ENCODE data around the gene FAM241A. TPM values are rescaled to one million over a fixed set of nuclear protein-coding genes. Genes with fewer than 3 reads are reported as not detected.

Gene FAM241A
- total RNA-seq, 1 donor from 2014 or later = 1.5 TPM

- TF ChIP-seq CTCF (IDR thresholded peaks at IDR 0.05) = no peak
- H3K27ac Mint-ChIP-seq = no peak overlapping the region
- POLR2A ChIA-PET = no interaction called here
- H3K9me3 Mint-ChIP-seq = no peaks in the 10 kb centered on the region
- intact Hi-C loops (cut with micrococcal nuclease) = no loop called here
- no peaks in the 10 kb centered on the region for H3K36me3 Mint-ChIP-seq (ENCODE audit: low read depth)
- H3K27me3 Mint-ChIP-seq = peaks cover under 1% of the 10 kb centered on the region
- CTCF ChIA-PET = no interaction called here
- no peak for ATAC-seq (ENCODE audit: low read depth)
- H3K4me3 Mint-ChIP-seq = no peak overlapping the region
- peaks cover 3% of the 10 kb centered on the region for H3K4me1 Mint-ChIP-seq
- no peak for DNase-seq
Measured at GRCh38 chr4:112130906-112131305, 14.3 kb upstream of the FAM241A start.

GRCh38 chr4:112136551-112136950 is 8.7 kb upstream of the FAM241A start:
- H3K4me3 Mint-ChIP-seq = no peak overlapping the region
- peaks cover 2% of the 10 kb centered on the region for H3K27me3 Mint-ChIP-seq
- ChIA-PET CTCF (no interaction called here), POLR2A (no interaction called here)
- no peaks in the 10 kb centered on the region for H3K36me3 Mint-ChIP-seq (ENCODE audit: low read depth)
- DNase-seq (no peak), ATAC-seq (ENCODE audit: low read depth) (no peak)
- TF ChIP-seq CTCF (IDR thresholded peaks at IDR 0.05) = no peak
- H3K4me1 Mint-ChIP-seq = no peaks in the 10 kb centered on the region
- no peak overlapping the region for H3K27ac Mint-ChIP-seq
- intact Hi-C loops (cut with micrococcal nuclease) = no loop called here
- no peaks in the 10 kb centered on the region for H3K9me3 Mint-ChIP-seq

GRCh38 chr4:112138538-112138937 is 6.7 kb upstream of the FAM241A start:
- Mint-ChIP-seq H3K27me3 (peaks cover 2% of the 10 kb centered on the region), H3K36me3 (ENCODE audit: low read depth) (no peaks in the 10 kb centered on the region), H3K9me3 (no peaks in the 10 kb centered on the region), H3K4me1 (no peaks in the 10 kb centered on the region), H3K4me3 (no peak overlapping the region), H3K27ac (no peak overlapping the region)
- POLR2A ChIA-PET = no interaction called here
- DNase-seq = no peak
- CTCF ChIA-PET = no interaction called here
- intact Hi-C loops (cut with micrococcal nuclease) = no loop called here
- ATAC-seq (ENCODE audit: low read depth) = no peak
- TF ChIP-seq CTCF (IDR thresholded peaks at IDR 0.05) = no peak

- ChIA-PET CTCF (interaction anchor here (0.9 to 1.0 kb wide), 2 partner anchors 12 to 45 kb away, joined by 3 read pairs; no protein-coding TSS in a partner anchor), POLR2A (interaction anchor here (0.6 kb wide), 1 partner anchor 377 kb away, joined by 3 read pairs; no protein-coding TSS in a partner anchor)
- no peak for ATAC-seq (ENCODE audit: low read depth)
- Mint-ChIP-seq H3K36me3 (ENCODE audit: low read depth) (no peaks in the 10 kb centered on the region), H3K4me1 (peaks cover 2% of the 10 kb centered on the region), H3K9me3 (no peaks in the 10 kb centered on the region), H3K27ac (no peak overlapping the region), H3K4me3 (no peak overlapping the region), H3K27me3 (peaks cover 2% of the 10 kb centered on the region)
- no peak for DNase-seq
- intact Hi-C loops (cut with micrococcal nuclease) = no loop called here
- no peak for TF ChIP-seq CTCF (IDR thresholded peaks at IDR 0.05)
Measured at GRCh38 chr4:112140536-112140935, 4.7 kb upstream of the FAM241A start.

- no peak for TF ChIP-seq CTCF (IDR thresholded peaks at IDR 0.05)
- no peak overlapping the region for H3K27ac Mint-ChIP-seq
- no peaks in the 10 kb centered on the region for H3K9me3 Mint-ChIP-seq
- H3K36me3 Mint-ChIP-seq (ENCODE audit: low read depth) = peaks cover 3% of the 10 kb centered on the region
- H3K27me3 Mint-ChIP-seq = peaks cover 2% of the 10 kb centered on the region
- POLR2A ChIA-PET = no interaction called here
- CTCF ChIA-PET = interaction anchor here (0.6 to 0.9 kb wide), 2 partner anchors 44 to 209 kb away, joined by 3 read pairs; no protein-coding TSS in a partner anchor
- ATAC-seq (ENCODE audit: low read depth) = no peak
- H3K4me3 Mint-ChIP-seq = no peak overlapping the region
- intact Hi-C loops (cut with micrococcal nuclease) = no loop called here
- H3K4me1 Mint-ChIP-seq = peaks cover 8% of the 10 kb centered on the region
- DNase-seq = no peak
Measured at GRCh38 chr4:112141366-112142138, 3.7 kb upstream of the FAM241A start.
